ENCODE results near the gene VAT1. TPM values are rescaled to one million over a fixed set of nuclear protein-coding genes. Genes with fewer than 3 reads are reported as not detected.

Gene VAT1
- total and polyA plus RNA-seq, 9 of the 15 experiments (the other 6 are each of a cell fraction or from before 2014, with no cell fraction given): 29.4 to 153 (median 66.7) TPM

DNA sequence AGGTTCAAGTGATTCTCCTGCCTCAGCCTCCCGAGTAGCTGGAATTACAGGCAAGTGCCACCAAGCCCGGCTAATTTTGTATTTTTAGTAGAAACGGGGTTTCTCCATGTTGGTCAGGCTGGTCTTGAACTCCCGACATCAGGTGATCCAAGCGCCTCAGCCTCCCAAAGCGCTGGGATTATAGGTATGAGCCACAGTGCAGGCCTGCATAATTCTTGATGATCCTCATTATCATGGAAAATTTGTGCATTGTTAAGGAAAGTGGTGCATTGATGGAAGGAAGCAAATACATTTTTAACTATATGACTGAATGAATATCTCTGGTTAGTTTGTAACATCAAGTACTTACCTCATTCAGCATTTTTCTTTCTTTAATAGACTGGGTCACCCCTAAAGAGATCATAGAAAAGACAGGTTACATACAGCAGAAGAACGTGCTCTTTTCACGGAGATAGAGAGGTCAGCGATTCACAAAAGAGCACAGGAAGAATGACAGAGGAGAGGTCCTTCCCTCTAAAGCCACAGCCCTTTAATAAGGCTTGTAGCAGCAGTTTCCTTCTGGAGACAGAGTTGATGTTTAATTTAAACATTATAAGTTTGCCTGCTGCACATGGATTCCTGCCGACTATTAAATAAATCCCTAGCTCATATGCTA lies 40.9 kb upstream of the VAT1 start:
- ATAC-seq (no peak), FAIRE-seq (no peak), DNase-seq (ENCODE audit: extremely low read depth in 1 of 4, low spot score in 3 of 4) (no peak)
- Histone ChIP-seq H3K9ac (ENCODE audit: insufficient read depth in 1 of 2, low read depth in 2 of 2, low read length in 2 of 2) (no peak overlapping the region), H2AFZ (ENCODE audit: low read depth, low read length) (no peak overlapping the region), H3K4me2 (ENCODE audit: insufficient read depth, low read length) (no peak overlapping the region), H3K4me1 (replicated peaks in 1 of 2; ENCODE audit: control insufficient read depth in 2 of 2, insufficient read depth in 2 of 2, low read length in 2 of 2) (no peaks in the 10 kb centered on the region), H3K9me3 (replicated peaks; ENCODE audit: control insufficient read depth, insufficient read depth, low read depth, low read length) (no peaks in the 10 kb centered on the region), H4K20me1 (replicated peaks; ENCODE audit: control insufficient read depth, insufficient read depth, low read length) (no peaks in the 10 kb centered on the region), H3K27me3 (ENCODE audit: control insufficient read depth in 2 of 2, insufficient read depth in 2 of 2, low read length in 2 of 2) (no peaks in the 10 kb centered on the region), H3K9me1 (ENCODE audit: control insufficient read depth, insufficient read depth, low read length) (no peaks in the 10 kb centered on the region), H3K27ac (ENCODE audit: extremely low read depth, low read depth, low read length) (no peak overlapping the region), H3K36me3 (ENCODE audit: control insufficient read depth, insufficient read depth, low read length) (peaks cover 71% of the 10 kb centered on the region), H3K4me3 (no peak overlapping the region), H3K79me2 (ENCODE audit: control insufficient read depth, insufficient read depth, low read length) (no peaks in the 10 kb centered on the region)
- 95% methylated on average over 10 of the region's 10 CpGs for WGBS (ENCODE audit: insufficient coverage, low coverage, missing lambda C conversion rate)
- TF ChIP-seq ZNF174 (CRISPR knock-in tag; IDR thresholded peaks at IDR 0.05) (no peak), ZEB2 (IDR thresholded peaks at IDR 0.05) (no peak), RBM17 (IDR thresholded peaks at IDR 0.05; ENCODE audit: borderline replicate concordance, low read depth, low read length) (no peak), KLF1 (tag; IDR thresholded peaks at IDR 0.05) (no peak), GTF2A2 (tag; IDR thresholded peaks at IDR 0.05) (no peak), SP2 (IDR thresholded peaks at IDR 0.05; ENCODE audit: extremely low read depth, low read depth, low read length, poor library complexity, severe bottlenecking) (no peak)
- in situ Hi-C loops (cut with MboI): no loop called here
- BruUV-seq (replicated peaks): TSS peak; percentile 21
- CTCF ChIA-PET (ENCODE audit: low intra/inter-chr PET ratio): no interaction called here
- intact Hi-C loops (cut with micrococcal nuclease): no loop called here
- POLR2A ChIA-PET: interaction anchor here (0.8 to 1.4 kb wide), 3 partner anchors 12 to 253 kb away, joined by 3 to 4 read pairs (median 3); partner anchors contain the start of gene BRCA1

DNA sequence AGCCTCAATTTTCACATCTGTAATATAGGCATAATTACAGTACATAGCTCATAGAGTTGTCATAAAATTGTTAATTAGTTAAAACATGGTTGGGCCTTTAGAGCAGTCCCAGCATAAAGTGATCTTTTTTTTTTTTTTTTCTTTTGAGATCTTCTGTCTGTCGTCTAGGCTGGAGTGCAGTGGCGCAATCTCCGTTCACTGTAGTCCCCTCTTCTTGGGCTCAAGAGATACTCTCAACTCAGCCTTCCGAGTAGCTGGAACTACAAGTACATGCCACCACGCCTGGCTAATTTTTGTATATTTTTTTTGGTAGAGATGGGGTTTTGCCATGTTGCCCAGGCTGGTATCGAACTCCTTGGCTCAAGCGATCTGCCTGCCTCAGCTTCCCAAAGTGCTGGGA lies 33.9 kb upstream of the VAT1 start:
- Histone ChIP-seq H3K4me3 (no peak overlapping the region), H3K9ac (ENCODE audit: insufficient read depth in 1 of 2, low read depth in 2 of 2, low read length in 2 of 2) (no peak overlapping the region), H3K27ac (ENCODE audit: extremely low read depth, low read depth, low read length) (no peak overlapping the region), H3K9me3 (replicated peaks; ENCODE audit: control insufficient read depth, insufficient read depth, low read depth, low read length) (no peaks in the 10 kb centered on the region), H3K27me3 (ENCODE audit: control insufficient read depth in 2 of 2, insufficient read depth in 2 of 2, low read length in 2 of 2) (no peaks in the 10 kb centered on the region), H3K4me1 (replicated peaks in 1 of 2; ENCODE audit: control insufficient read depth in 2 of 2, insufficient read depth in 2 of 2, low read length in 2 of 2) (no peaks in the 10 kb centered on the region), H2AFZ (ENCODE audit: low read depth, low read length) (no peak overlapping the region), H4K20me1 (replicated peaks; ENCODE audit: control insufficient read depth, insufficient read depth, low read length) (no peaks in the 10 kb centered on the region), H3K36me3 (ENCODE audit: control insufficient read depth, insufficient read depth, low read length) (peaks cover 69% of the 10 kb centered on the region), H3K79me2 (ENCODE audit: control insufficient read depth, insufficient read depth, low read length) (no peaks in the 10 kb centered on the region), H3K4me2 (ENCODE audit: insufficient read depth, low read length) (no peak overlapping the region), H3K9me1 (ENCODE audit: control insufficient read depth, insufficient read depth, low read length) (no peaks in the 10 kb centered on the region)
- no TSS peak for BruUV-seq (replicated peaks)
- ChIA-PET CTCF (ENCODE audit: low intra/inter-chr PET ratio) (no interaction called here), POLR2A (no interaction called here)
- 100% methylated on average over 7 of the region's 7 CpGs for WGBS (ENCODE audit: insufficient coverage, low coverage, missing lambda C conversion rate)
- in situ Hi-C loops (cut with MboI): no loop called here
- no peak for DNase-seq (ENCODE audit: extremely low read depth in 1 of 4, low spot score in 3 of 4)
- intact Hi-C loops (cut with micrococcal nuclease): no loop called here
- FAIRE-seq: no peak
- ATAC-seq: no peak
- peak; percentile 69 for TF ChIP-seq RBM25 (IDR thresholded peaks at IDR 0.05; ENCODE audit: low read depth, low read length, severe bottlenecking)
- no peak for TF ChIP-seq SIN3B (IDR thresholded peaks at IDR 0.05; ENCODE audit: low read depth)
- no peak for TF ChIP-seq SMAD3 (CRISPR knock-in tag; conservative IDR thresholded peaks at IDR 0.05)
- no peak for TF ChIP-seq ZNF121 (CRISPR knock-in tag; conservative IDR thresholded peaks at IDR 0.05)
- TF ChIP-seq, protein P1, sequence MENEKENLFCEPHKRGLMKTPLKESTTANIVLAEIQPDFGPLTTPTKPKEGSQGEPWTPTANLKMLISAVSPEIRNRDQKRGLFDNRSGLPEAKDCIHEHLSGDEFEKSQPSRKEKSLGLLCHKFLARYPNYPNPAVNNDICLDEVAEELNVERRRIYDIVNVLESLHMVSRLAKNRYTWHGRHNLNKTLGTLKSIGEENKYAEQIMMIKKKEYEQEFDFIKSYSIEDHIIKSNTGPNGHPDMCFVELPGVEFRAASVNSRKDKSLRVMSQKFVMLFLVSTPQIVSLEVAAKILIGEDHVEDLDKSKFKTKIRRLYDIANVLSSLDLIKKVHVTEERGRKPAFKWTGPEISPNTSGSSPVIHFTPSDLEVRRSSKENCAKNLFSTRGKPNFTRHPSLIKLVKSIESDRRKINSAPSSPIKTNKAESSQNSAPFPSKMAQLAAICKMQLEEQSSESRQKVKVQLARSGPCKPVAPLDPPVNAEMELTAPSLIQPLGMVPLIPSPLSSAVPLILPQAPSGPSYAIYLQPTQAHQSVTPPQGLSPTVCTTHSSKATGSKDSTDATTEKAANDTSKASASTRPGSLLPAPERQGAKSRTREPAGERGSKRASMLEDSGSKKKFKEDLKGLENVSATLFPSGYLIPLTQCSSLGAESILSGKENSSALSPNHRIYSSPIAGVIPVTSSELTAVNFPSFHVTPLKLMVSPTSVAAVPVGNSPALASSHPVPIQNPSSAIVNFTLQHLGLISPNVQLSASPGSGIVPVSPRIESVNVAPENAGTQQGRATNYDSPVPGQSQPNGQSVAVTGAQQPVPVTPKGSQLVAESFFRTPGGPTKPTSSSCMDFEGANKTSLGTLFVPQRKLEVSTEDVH (IDR thresholded peaks at IDR 0.05; ENCODE audit: low read depth, partially characterized antibody): no peak
- TF ChIP-seq ZC3H11A (IDR thresholded peaks at IDR 0.05; ENCODE audit: low read depth, low read length): no peak

Data from K562 (cell line).